ENCODE data around the gene C3orf38.
"Not testable (repeated sequence)": the region's sequence is repeated elsewhere in the genome, so short reads cannot be mapped to it uniquely, and the experiment has no call there.

The C3orf38 gene

DNA sequence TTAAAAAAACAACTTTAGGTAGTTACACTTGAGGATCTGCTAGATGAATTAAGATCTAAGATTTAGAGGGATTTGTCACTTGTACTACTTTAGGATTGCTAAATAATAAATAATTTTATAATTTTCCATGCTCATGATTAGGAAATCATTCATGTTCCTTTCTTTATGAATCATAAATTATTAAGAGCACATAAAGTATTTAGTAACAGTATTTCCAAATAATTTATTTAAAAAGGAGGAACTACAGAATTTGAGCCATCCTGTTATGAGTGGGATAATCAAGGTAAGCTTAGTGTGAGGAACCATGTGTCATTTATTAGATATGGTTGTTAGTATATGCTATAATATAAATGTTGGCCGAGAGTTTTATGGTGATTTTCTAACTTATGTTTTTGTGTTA is 37.5 kb upstream of the C3orf38 start:
- TF ChIP-seq POLR2AphosphoS5 (IDR thresholded peaks at IDR 0.05; ENCODE audit: low read depth) (no peak), SPI1 (IDR thresholded peaks at IDR 0.05; ENCODE audit: borderline replicate concordance, low read depth) (no peak), CTCF (IDR thresholded peaks at IDR 0.05; ENCODE audit: insufficient read depth, low read length) (no peak)
- no peak for DNase-seq (ENCODE audit: low read depth in 1 of 2, low spot score in 1 of 2)
- Histone ChIP-seq H3K4me3 (replicated peaks; ENCODE audit: insufficient read depth, low read length) (no peak overlapping the region), H3K27me3 (ENCODE audit: insufficient read depth, poor library complexity, severe bottlenecking) (no peaks in the 10 kb centered on the region), H3K27ac (replicated peaks) (no peak overlapping the region)

GRCh38 chr3:88113311-88114162 is 36.2 kb upstream of the C3orf38 start:
- Histone ChIP-seq H3K27ac (replicated peaks) (no peak overlapping the region), H3K27me3 (ENCODE audit: insufficient read depth, poor library complexity, severe bottlenecking) (no peaks in the 10 kb centered on the region), H3K4me3 (replicated peaks; ENCODE audit: insufficient read depth, low read length) (no peak overlapping the region)
- TF ChIP-seq SPI1 (IDR thresholded peaks at IDR 0.05; ENCODE audit: borderline replicate concordance, low read depth) (no peak), CTCF (IDR thresholded peaks at IDR 0.05; ENCODE audit: insufficient read depth, low read length) (peak; percentile 54), GABPA (IDR thresholded peaks at IDR 0.05; ENCODE audit: low read depth) (no peak)
- peak; percentile 15 to 68 for DNase-seq (ENCODE audit: low read depth in 1 of 2, low spot score in 1 of 2)

- no peak overlapping the region for H3K4me3 ChIP-seq (replicated peaks; ENCODE audit: insufficient read depth, low read length)
- DNase-seq (ENCODE audit: low read depth in 1 of 2, low spot score in 1 of 2): no peak
- TF ChIP-seq, protein P1, sequence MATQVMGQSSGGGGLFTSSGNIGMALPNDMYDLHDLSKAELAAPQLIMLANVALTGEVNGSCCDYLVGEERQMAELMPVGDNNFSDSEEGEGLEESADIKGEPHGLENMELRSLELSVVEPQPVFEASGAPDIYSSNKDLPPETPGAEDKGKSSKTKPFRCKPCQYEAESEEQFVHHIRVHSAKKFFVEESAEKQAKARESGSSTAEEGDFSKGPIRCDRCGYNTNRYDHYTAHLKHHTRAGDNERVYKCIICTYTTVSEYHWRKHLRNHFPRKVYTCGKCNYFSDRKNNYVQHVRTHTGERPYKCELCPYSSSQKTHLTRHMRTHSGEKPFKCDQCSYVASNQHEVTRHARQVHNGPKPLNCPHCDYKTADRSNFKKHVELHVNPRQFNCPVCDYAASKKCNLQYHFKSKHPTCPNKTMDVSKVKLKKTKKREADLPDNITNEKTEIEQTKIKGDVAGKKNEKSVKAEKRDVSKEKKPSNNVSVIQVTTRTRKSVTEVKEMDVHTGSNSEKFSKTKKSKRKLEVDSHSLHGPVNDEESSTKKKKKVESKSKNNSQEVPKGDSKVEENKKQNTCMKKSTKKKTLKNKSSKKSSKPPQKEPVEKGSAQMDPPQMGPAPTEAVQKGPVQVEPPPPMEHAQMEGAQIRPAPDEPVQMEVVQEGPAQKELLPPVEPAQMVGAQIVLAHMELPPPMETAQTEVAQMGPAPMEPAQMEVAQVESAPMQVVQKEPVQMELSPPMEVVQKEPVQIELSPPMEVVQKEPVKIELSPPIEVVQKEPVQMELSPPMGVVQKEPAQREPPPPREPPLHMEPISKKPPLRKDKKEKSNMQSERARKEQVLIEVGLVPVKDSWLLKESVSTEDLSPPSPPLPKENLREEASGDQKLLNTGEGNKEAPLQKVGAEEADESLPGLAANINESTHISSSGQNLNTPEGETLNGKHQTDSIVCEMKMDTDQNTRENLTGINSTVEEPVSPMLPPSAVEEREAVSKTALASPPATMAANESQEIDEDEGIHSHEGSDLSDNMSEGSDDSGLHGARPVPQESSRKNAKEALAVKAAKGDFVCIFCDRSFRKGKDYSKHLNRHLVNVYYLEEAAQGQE (IDR thresholded peaks at IDR 0.05; ENCODE audit: insufficient replicate concordance, low read depth): no peak
- TF ChIP-seq GABPA (IDR thresholded peaks at IDR 0.05; ENCODE audit: low read depth) (no peak), SPI1 (IDR thresholded peaks at IDR 0.05; ENCODE audit: borderline replicate concordance, low read depth) (no peak), POLR2AphosphoS5 (IDR thresholded peaks at IDR 0.05; ENCODE audit: low read depth) (no peak), CTCF (IDR thresholded peaks at IDR 0.05; ENCODE audit: insufficient read depth, low read length) (no peak)
- no peak overlapping the region for H3K27ac ChIP-seq (replicated peaks)
- H3K27me3 ChIP-seq (ENCODE audit: insufficient read depth, poor library complexity, severe bottlenecking): no peaks in the 10 kb centered on the region
These were observed 34.7 kb upstream of the C3orf38 start for GRCh38 chr3:88114878-88115549.

- no peak for TF ChIP-seq GABPA (IDR thresholded peaks at IDR 0.05; ENCODE audit: low read depth)
- peak; percentile 51; the same call in 1 of the 2 replicates for TF ChIP-seq SPI1 (IDR thresholded peaks at IDR 0.05; ENCODE audit: borderline replicate concordance, low read depth)
- TF ChIP-seq, protein P1 (IDR thresholded peaks at IDR 0.05; ENCODE audit: insufficient replicate concordance, low read depth): no peak
- no peak for TF ChIP-seq CTCF (IDR thresholded peaks at IDR 0.05; ENCODE audit: insufficient read depth, low read length)
- TF ChIP-seq POLR2AphosphoS5 (IDR thresholded peaks at IDR 0.05; ENCODE audit: low read depth): no peak
- H3K27me3 ChIP-seq (ENCODE audit: insufficient read depth, poor library complexity, severe bottlenecking): no peaks in the 10 kb centered on the region
- peak in 1 of 2 experiments; percentile 12 for DNase-seq (ENCODE audit: low read depth in 1 of 2, low spot score in 1 of 2)
- H3K4me3 ChIP-seq (replicated peaks; ENCODE audit: insufficient read depth, low read length): no peak overlapping the region
- no peak overlapping the region for H3K27ac ChIP-seq (replicated peaks)
These were observed 32.1 kb upstream of the C3orf38 start for GRCh38 chr3:88117683-88118082.

GRCh38 chr3:88118603-88119002 is 31.2 kb upstream of the C3orf38 start:
- DNase-seq (ENCODE audit: low read depth in 1 of 2, low spot score in 1 of 2); H3K27me3 ChIP-seq (ENCODE audit: insufficient read depth, poor library complexity, severe bottlenecking); H3K27ac ChIP-seq (replicated peaks); H3K4me3 ChIP-seq (replicated peaks; ENCODE audit: insufficient read depth, low read length): not testable (repeated sequence)

All from HL-60 (cell line).